Measurements from ENCODE around the gene TIAM2.
A peak's percentile ranks its signal among the peaks of the same experiment; 100 is the strongest.
"Not testable (repeated sequence)": the region's sequence is repeated elsewhere in the genome, so short reads cannot be mapped to it uniquely, and the experiment has no call there.

Gene TIAM2

GRCh38 chr6:155163601-155164000, 168.5 kb downstream of the TIAM2 start:
- DNase-seq (ENCODE audit: low read depth in 2 of 2) = no peak

DNA sequence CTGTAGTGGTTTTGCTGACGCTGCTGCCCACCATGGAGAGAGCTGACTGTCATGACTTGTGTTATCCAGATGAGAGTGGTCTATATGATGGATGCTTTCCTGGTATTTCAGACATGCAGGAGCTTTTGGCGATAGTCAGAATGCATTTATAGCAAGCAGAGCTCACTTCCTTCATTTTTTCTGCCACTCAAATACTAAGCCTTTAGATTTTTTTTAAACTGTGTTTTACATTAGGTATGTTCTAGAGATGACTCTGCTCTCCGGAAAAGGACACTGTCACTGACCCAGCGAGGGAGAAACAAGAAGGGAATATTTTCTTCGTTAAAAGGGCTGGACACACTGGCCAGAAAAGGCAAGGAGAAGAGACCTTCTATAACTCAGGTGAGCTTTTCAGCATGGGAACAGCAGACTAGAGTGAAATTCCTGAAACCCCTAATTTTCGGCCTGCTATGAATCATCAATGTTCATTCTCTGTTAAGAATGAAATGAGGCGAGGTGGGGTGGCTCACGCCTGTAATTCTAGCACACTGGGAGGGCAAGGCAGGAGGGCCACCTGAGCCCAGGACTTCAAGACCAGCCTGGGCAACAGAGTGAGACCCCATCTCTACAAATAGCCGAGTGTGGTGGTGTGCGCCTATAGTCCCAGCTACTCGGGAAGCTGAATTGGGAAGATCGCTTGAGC, 170.1 kb downstream of the TIAM2 start:
- no peak for DNase-seq (ENCODE audit: low read depth in 2 of 2)

DNA sequence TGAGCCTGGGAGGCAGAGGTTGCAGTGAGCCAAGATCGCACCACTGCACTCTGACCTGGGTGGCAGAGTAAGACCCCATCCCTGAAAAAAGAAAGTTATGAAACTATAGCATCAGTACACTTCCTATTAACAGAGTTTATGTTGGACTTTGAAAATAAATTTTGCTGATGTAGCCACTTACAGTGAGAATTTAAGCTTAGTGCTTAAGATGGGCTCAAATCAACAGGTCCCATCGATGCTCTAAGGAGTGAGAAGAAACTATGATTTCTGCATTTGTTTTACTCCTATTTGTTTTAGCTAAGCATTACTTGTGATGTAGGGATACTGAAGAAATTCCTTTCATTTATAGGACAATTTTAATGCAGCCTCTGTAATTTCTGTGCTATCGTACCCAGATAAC, 175.4 kb downstream of the TIAM2 start:
- DNase-seq (ENCODE audit: low read depth in 2 of 2) = no peak

DNA sequence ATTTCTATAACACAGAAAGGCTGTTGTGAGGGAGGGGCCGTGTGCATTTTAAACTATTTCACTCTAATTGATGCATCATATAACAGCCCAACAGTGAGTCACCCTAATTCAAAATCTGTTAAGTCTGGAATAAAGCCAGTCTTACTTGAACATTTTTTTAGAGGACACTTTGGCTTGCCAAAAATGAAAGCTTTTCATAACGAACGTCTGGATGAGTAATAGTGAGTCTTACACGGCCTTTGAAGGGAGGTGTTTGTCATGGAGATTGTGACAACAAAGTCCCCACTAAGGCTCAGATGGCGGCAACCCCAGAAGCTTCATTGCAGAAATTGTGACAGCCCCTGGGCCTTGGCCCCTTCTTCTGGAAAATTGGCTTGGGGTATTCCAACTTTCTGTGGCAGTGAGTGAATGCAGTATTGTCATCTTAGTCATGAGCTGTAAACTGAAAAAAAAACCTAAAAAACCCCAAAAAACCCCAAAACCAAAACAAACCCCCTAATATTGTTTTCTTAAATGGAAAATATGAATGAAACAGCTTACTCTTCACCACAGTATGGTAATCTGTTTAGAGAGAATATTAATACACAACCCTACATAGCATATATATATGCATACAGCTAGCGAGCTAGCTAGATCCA, 176.1 kb downstream of the TIAM2 start:
- peak; percentile 69 to 72 for DNase-seq (ENCODE audit: low read depth in 2 of 2)

DNA sequence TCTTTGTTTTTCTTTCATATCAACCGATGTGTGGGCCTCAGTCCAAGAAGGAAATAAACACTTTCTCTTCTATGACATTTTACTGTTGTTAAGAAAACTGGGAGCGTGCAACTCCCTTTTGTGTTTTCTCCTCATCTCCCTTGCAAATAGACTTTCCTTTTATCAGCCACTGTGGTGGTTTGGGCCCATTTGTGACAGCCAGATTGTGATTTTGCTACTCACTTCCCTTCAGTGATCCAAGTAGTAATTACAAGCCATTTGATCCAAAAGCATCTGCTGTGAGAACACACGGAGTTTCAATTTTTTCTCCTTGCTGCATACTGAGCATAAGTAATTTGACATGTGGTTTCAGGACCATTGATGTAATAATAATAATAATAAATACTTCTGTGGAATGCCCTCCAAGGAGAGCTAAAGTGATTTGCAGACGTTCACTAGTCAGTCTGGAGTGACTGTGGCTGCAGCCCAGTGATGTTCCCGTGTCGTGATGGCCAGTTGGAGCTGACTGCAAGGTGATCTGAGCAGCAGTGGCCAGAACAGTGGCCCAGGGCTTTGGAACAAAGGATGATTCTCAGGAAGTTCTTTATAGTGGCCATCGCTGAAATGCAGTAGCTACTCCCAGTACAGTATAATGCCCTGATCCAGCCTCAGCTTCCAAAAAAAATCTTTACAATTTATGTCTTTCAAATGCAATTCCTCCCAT, 176.8 kb downstream of the TIAM2 start:
- no peak for DNase-seq (ENCODE audit: low read depth in 2 of 2)

DNA sequence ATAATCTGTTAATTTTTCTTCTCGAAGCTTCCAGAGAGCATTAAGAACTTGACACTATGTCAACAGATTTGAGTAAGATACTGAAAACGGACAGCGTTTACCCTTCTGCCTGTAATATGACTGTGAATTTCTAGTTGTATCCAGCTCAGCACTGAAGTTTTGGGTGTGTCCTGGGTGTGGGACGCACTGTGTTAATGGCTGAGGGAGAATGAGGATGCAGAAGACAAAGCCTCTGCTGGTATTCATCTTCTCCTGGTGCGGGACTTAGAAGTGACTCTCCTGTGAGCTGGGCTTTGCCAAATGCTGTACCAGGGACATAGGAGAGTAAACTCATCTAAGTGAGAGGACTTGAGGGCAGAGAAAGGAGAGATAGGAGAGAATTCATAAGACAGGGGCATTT, 178.4 kb downstream of the TIAM2 start:
- no peak for DNase-seq (ENCODE audit: low read depth in 2 of 2)

DNA sequence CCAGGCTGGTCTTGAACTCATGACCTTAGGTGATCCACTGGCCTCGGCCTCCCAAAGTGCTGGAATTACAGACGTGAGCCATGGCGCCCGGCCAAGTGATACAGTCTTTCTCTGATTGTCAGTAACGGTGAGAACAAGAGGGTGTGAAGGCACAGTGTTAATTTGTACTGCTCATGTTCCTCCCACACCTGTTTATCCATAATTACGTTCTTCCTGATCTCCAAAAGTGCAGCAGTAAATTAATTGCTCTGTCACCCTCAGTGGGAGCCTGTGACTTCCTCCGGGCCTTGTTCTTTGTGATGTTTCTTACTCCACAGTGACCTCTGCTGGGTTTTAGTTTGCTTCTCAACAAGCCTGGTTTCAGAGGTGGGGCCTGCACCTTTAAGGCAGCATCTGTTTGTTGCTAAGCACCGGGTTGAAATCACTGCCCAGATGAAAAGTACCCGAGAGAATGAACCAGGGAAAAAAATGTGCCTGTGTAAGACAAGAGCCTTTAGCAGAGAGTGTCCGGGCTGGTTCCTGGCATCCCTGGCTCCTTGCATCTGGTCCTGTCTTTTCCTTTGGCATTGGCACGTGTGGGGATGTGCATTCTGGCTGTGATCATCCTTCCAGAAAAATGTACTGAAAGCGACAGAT, 179.6 kb downstream of the TIAM2 start:
- no peak for DNase-seq (ENCODE audit: low read depth in 2 of 2)

DNA sequence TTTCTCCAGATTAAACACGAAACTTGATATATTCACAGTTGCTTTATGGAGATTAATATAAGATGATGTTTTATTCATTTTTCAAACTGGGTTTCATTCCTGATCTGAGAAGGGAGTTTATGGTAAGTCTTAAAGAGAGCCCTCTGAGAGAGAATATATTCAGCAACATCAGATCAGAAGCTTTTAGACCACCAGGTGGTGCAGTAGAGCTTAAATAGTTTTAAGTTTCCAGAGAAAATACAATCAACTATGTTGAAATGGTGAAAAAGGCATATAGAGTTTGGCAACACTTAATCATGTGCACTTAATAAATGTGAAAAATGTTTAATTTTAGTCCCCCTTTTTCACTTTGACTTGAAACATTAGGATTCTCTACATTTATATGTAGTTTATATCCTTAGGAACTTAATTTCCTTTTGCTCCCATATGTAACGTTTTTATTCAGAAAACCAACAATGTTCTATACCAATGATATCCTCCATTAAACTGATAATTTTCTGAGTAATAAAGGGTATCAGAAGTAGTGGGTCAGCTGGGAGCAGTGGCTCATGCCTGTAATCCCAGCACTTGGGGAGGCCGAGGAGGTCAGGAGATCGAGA, 182.3 kb downstream of the TIAM2 start:
- no peak for DNase-seq (ENCODE audit: low read depth in 2 of 2)

DNA sequence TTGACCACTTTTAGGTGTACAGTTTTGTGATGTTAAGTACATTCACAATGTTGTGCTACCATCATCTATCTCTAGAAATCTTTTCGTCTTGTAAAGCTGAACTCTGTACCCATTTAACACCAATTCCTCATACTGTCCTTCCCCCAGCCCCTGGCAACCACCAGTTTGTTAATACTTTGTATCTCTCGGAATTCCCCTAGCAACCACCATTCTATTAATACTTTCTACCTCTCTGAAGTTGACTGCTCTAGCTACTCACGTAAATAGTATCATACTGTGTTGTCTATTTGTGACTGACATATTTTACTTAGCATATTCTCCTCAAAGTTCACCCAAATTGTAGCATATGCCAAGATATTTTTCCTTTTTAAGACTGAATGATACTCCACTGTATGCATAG, 186.4 kb downstream of the TIAM2 start:
- no peak for DNase-seq (ENCODE audit: low read depth in 2 of 2)

GRCh38 chr6:155182103-155182502, 187.0 kb downstream of the TIAM2 start:
- DNase-seq (ENCODE audit: low read depth in 2 of 2) = no peak

DNA sequence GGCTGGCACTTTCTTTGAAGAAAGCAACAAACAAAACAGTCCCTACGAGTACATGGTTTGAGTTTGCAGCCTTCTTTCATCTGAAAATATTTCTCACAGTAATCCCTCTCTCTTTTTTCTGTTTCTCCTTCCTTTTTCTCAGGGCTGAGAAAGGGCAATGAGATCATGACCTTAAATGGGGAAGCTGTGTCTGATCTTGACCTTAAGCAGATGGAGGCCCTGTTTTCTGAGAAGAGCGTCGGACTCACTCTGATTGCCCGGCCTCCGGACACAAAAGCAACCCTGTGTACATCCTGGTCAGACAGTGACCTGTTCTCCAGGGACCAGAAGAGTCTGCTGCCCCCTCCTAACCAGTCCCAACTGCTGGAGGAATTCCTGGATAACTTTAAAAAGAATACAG, 188.0 kb downstream of the TIAM2 start:
- DNase-seq (ENCODE audit: low read depth in 2 of 2) = no peak

GRCh38 chr6:155185041-155185440, 189.9 kb downstream of the TIAM2 start:
- DNase-seq (ENCODE audit: low read depth in 2 of 2) = not testable (repeated sequence)

- no peak for DNase-seq (ENCODE audit: low read depth in 2 of 2)
Measured at GRCh38 chr6:155185544-155185943, 190.4 kb downstream of the TIAM2 start.

DNA sequence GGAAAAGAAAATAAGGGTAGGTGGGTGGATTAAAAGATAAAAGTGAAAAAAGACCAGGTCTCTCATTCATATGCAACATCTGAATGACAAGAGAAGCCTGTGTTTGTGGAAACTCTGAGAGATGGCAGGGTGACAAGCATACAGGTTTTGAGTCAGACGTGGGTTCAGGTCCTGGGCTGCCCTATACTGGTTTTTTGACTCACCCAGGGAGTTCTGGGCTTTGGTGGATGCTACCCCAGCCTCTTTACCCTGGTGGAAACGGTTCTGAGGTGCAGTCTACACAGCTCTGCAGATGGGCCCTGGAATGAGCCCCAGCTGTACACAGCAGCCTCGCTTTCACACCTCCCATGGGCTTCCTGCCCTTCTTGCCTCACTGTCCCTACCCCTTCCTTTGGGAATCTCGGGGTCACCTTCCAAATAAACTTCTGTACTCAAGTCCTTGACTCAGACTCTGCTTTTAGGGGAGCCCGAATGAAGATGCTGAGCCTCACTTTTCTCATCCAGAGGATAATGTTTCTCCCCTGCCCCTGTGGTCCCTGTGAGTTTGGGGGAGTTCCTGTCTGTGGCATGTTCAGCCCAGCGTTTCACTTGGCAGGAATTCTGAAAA, 191.0 kb downstream of the TIAM2 start:
- peak; percentile 14 to 33 for DNase-seq (ENCODE audit: low read depth in 2 of 2)

GRCh38 chr6:155187106-155187505, 192.0 kb downstream of the TIAM2 start:
- no peak for DNase-seq (ENCODE audit: low read depth in 2 of 2)

DNA sequence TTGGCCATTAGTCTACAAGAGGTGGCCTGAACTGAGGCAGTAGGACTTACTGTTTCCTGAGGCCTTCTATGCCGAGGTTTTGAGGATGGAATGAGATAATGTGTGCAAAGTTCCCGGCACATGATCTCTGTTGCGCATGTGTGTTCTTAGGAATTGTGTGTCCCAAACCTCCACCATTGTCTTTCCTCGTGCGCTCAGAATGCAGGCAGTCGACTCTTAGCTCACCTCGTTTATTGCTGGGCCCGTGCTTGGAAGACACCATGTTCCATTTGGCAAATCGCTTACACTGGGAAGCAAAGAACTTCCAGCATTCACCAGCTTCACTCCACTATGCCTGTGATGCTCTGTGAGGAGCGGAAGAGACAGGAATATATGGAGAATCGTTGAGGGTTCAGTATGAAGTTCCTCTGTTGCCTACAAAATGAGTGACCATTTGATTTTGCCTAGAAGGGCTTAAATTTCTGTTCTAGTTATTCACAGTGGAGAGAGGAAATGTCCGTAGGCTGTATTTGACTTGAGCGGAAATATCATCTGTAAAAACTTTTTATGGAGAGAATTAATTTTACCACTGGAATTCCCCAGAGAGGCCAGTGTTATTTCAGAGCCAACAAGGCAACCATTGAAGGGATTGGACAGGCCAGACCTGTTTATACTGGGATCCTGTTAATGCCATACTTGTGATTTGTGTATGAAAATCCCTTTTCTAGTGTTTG, 193.0 kb downstream of the TIAM2 start:
- DNase-seq (ENCODE audit: low read depth in 2 of 2) = no peak

DNA sequence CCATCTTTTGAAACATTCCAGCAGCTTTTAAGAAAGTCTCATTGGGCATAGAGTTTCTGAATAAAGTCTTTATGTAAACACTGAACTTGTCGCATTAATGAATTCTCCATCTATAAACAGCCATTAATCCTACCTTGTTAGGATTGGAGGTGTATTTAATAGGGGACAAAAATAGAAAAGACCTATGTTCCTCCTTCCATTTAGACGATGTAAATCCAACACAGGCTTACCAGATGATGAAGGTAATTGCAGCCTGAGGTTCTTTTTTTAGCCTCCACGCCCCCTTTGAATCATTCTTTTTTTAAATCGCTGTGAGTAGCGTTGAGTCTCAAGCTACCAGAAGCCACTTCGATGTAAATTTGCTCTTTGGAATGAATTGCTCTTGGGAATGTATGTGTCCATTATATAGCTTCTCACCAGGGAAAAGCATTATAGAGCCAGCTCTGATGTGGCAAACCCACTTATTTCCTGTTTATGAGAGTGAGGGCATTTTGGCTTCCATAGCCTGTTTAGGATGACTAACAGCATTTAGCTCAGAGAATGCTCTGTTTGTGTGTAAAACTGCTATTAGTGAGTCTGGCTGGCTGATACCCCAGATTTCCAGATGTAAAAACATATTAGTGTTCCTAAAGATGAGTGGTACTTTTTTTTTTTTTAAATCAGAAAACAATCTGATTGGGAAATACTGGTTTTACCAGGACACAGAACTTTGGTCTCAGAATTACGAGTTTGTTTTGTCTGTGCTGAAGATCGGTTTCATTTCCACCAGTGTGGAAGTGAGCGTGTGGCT, 193.8 kb downstream of the TIAM2 start:
- no peak for DNase-seq (ENCODE audit: low read depth in 2 of 2)

DNA sequence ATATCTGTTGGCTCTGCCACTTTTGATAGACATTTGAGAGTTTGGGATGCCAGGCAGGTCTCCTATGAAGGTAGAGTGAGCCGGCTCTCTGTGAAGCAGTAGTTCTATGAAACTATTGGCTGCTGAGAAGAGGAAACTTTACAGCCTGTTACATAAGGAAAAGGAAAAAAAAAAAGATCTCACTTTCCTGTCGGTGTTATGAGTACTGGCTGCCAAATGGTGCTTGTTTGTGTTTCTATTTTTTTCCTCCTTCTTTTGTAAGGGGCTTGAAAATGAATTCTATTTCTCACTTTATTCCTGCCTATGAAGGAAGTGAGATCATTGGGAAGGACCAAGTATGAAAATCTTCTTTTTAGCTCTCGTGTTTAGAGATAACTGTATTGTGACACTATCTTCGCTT, 195.6 kb downstream of the TIAM2 start:
- no peak for DNase-seq (ENCODE audit: low read depth in 2 of 2)

DNA sequence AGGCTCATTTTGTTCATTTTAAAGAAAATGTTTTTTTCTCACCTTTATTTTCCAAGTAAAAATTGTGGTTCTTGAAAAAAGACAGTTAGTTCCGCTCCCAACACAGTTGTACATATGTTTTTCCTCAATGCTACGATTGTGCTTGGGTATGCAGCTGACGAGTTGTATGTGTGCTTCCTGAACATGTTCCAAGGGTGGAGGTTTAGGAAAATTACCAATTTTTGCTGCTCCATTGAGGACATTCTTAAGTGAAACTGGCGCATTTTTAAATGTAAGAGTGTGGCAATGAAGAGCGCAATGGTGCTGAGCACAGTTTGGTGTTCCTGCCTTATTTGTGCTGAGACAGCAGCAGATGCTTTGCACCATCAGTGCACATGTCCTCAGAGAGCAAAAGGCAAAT, 198.4 kb downstream of the TIAM2 start:
- no peak for DNase-seq (ENCODE audit: low read depth in 2 of 2)

- no peak for DNase-seq (ENCODE audit: low read depth in 2 of 2)
Measured at GRCh38 chr6:155194399-155194798, 199.3 kb downstream of the TIAM2 start.
